ENCODE measurements around the gene TOM1L2.

Gene TOM1L2

DNA sequence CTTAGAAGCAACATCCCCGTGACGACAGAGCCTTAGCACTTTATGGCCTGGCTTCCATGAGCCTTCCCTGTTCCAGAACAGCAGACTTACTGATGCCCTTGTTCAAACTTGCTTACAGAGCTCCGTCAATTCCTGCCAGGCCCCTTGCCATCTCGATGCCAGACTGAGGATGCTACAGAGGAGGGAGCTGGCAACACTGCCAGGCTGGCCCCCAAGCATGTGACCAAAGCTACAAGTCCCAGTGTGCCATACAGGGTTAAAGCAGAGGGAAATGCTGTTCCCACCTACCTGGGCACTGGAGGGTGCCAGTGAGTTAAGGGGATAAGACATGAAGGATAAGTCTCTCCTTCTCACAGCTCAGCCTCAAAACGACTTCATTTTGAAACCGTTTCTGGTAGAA, 102.0 kb downstream of the TOM1L2 start:
- no peak for TF ChIP-seq ZBTB7A (IDR thresholded peaks at IDR 0.05; ENCODE audit: low read depth)
- no peak for TF ChIP-seq TAF1 (IDR thresholded peaks at IDR 0.05; ENCODE audit: low read depth)
- TF ChIP-seq, protein P1, sequence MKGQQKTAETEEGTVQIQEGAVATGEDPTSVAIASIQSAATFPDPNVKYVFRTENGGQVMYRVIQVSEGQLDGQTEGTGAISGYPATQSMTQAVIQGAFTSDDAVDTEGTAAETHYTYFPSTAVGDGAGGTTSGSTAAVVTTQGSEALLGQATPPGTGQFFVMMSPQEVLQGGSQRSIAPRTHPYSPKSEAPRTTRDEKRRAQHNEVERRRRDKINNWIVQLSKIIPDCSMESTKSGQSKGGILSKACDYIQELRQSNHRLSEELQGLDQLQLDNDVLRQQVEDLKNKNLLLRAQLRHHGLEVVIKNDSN (IDR thresholded peaks at IDR 0.05), result no peak
- no peak for TF ChIP-seq TCF12 (IDR thresholded peaks at IDR 0.05; ENCODE audit: low read depth)
- no peak for TF ChIP-seq EP300 (IDR thresholded peaks at IDR 0.05; ENCODE audit: borderline replicate concordance)
- TF ChIP-seq CREB1 (IDR thresholded peaks at IDR 0.05; ENCODE audit: low read depth), result no peak
- no peak for TF ChIP-seq YY1 (IDR thresholded peaks at IDR 0.05; ENCODE audit: low read depth)
- no peak for TF ChIP-seq CEBPB (IDR thresholded peaks at IDR 0.05)
- no peak for TF ChIP-seq TEAD4 (IDR thresholded peaks at IDR 0.05)
- TF ChIP-seq RAD21 (IDR thresholded peaks at IDR 0.05; ENCODE audit: low read depth), result no peak

DNA sequence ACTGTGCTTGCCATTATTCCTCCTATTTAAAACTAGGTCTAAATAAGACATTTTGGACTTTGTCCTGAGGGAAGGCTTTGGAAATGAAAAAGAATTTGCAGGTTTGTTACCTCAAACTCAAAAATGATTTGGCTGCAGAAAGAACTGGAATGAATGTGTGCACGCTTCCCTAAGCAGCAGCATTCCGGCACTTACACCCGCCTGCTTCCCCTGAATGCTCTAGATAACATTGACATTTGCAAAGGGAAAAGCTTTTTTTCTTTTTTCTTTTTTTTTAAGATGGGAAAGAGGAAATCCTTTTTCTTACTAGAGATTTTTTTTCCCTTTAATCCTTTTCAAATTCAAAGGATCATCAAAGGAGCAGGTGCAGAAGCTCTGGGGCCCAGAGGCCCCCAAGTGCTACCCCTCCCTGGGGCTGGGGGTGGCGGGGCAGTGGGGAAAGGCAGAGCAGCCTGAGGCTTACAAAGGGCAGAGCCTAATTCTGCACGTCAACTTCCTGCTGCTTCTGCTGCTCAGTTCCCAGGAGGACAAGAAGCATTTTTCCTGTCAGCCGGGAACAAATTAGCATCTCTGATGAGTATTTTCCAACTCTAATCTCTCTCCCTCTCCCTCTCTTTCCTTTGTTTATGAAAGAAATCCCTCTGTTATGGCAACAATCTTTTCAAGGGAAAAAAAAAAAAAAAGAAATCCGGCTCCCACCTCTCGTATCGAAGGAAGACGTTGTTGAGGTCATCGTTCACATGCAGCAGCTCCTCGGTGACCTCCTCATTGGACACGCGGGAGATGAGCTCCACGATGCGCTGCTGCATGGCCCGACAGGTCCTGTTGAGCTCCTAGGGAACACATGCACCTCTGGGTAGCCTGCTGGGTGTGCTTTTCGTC, 103.3 kb downstream of the TOM1L2 start:
- TF ChIP-seq TAF1 (IDR thresholded peaks at IDR 0.05; ENCODE audit: low read depth), result no peak
- TF ChIP-seq, protein P2, sequence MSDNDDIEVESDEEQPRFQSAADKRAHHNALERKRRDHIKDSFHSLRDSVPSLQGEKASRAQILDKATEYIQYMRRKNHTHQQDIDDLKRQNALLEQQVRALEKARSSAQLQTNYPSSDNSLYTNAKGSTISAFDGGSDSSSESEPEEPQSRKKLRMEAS (IDR thresholded peaks at IDR 0.05), result no peak
- no peak for TF ChIP-seq CREB1 (IDR thresholded peaks at IDR 0.05; ENCODE audit: low read depth)
- TF ChIP-seq CEBPB (IDR thresholded peaks at IDR 0.05), result no peak
- TF ChIP-seq NFIC (IDR thresholded peaks at IDR 0.05), result no peak
- TF ChIP-seq, protein P3, sequence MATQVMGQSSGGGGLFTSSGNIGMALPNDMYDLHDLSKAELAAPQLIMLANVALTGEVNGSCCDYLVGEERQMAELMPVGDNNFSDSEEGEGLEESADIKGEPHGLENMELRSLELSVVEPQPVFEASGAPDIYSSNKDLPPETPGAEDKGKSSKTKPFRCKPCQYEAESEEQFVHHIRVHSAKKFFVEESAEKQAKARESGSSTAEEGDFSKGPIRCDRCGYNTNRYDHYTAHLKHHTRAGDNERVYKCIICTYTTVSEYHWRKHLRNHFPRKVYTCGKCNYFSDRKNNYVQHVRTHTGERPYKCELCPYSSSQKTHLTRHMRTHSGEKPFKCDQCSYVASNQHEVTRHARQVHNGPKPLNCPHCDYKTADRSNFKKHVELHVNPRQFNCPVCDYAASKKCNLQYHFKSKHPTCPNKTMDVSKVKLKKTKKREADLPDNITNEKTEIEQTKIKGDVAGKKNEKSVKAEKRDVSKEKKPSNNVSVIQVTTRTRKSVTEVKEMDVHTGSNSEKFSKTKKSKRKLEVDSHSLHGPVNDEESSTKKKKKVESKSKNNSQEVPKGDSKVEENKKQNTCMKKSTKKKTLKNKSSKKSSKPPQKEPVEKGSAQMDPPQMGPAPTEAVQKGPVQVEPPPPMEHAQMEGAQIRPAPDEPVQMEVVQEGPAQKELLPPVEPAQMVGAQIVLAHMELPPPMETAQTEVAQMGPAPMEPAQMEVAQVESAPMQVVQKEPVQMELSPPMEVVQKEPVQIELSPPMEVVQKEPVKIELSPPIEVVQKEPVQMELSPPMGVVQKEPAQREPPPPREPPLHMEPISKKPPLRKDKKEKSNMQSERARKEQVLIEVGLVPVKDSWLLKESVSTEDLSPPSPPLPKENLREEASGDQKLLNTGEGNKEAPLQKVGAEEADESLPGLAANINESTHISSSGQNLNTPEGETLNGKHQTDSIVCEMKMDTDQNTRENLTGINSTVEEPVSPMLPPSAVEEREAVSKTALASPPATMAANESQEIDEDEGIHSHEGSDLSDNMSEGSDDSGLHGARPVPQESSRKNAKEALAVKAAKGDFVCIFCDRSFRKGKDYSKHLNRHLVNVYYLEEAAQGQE (IDR thresholded peaks at IDR 0.05; ENCODE audit: low read depth), result no peak
- TF ChIP-seq TEAD4 (IDR thresholded peaks at IDR 0.05), result no peak
- TF ChIP-seq EGR1 (IDR thresholded peaks at IDR 0.05), result no peak
- TF ChIP-seq, protein P1 (IDR thresholded peaks at IDR 0.05), result no peak
- no peak for TF ChIP-seq RAD21 (IDR thresholded peaks at IDR 0.05; ENCODE audit: low read depth)

DNA sequence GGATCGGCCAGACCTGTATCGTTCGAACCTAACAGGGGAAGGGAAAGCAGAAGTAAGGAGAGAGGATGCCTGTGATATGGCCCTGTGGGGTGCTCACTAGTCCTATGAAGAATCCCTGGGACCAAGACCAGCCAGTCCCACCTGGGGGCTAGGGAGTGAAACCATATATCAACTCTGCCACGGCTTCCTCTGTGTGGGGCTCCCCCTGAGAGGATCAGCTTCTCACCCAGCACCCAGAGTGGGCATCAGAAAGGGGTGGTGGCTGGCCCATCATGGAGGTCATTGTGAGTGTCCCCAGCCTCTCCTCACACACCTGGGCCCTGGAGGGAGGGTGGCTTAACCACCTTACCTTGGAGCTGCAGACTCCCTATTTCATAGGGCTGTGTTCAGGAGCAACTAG, 105.3 kb downstream of the TOM1L2 start:
- TF ChIP-seq RAD21 (IDR thresholded peaks at IDR 0.05; ENCODE audit: low read depth) (no peak), CREB1 (IDR thresholded peaks at IDR 0.05; ENCODE audit: low read depth) (no peak), CEBPB (IDR thresholded peaks at IDR 0.05) (no peak), TAF1 (IDR thresholded peaks at IDR 0.05; ENCODE audit: low read depth) (no peak), EGR1 (IDR thresholded peaks at IDR 0.05) (no peak), FOXM1 (IDR thresholded peaks at IDR 0.05; ENCODE audit: borderline replicate concordance, low read depth) (no peak)
- TF ChIP-seq, protein P2 (IDR thresholded peaks at IDR 0.05), result no peak

DNA sequence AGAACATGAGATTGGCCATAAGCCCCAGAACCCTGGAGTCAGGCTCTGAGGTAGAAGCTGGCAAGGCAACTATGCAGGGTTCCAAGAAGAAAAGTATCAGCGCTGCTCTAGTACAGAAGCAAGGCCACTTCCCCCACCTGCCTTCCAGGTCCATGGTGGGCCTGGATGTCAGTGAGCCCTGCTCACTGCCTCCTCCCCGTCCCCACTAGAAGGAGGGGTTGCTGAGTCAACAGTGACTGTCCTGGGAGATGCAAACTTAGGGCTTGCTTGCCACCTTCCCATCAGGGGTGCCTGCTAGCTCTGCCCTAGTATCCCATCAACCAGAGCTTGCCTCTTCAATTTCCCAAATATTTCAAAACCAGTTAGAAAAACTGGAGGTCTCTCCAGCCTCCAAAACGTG, 105.8 kb downstream of the TOM1L2 start:
- TF ChIP-seq, protein P1 (IDR thresholded peaks at IDR 0.05), result no peak
- no peak for TF ChIP-seq NFIC (IDR thresholded peaks at IDR 0.05)
- TF ChIP-seq EP300 (IDR thresholded peaks at IDR 0.05; ENCODE audit: borderline replicate concordance), result no peak
- no peak for TF ChIP-seq YY1 (IDR thresholded peaks at IDR 0.05; ENCODE audit: low read depth)
- TF ChIP-seq TEAD4 (IDR thresholded peaks at IDR 0.05), result no peak
- no peak for TF ChIP-seq ZBTB7A (IDR thresholded peaks at IDR 0.05; ENCODE audit: low read depth)
- TF ChIP-seq, protein P2 (IDR thresholded peaks at IDR 0.05), result no peak
- TF ChIP-seq FOXM1 (IDR thresholded peaks at IDR 0.05; ENCODE audit: borderline replicate concordance, low read depth), result no peak
- no peak for TF ChIP-seq EGR1 (IDR thresholded peaks at IDR 0.05)
- TF ChIP-seq CEBPB (IDR thresholded peaks at IDR 0.05), result no peak
- no peak for TF ChIP-seq CREB1 (IDR thresholded peaks at IDR 0.05; ENCODE audit: low read depth)
- TF ChIP-seq TAF1 (IDR thresholded peaks at IDR 0.05; ENCODE audit: low read depth), result no peak
- TF ChIP-seq RAD21 (IDR thresholded peaks at IDR 0.05; ENCODE audit: low read depth), result no peak
- no peak for TF ChIP-seq TCF12 (IDR thresholded peaks at IDR 0.05; ENCODE audit: low read depth)
- TF ChIP-seq, protein P3 (IDR thresholded peaks at IDR 0.05; ENCODE audit: low read depth), result no peak

DNA sequence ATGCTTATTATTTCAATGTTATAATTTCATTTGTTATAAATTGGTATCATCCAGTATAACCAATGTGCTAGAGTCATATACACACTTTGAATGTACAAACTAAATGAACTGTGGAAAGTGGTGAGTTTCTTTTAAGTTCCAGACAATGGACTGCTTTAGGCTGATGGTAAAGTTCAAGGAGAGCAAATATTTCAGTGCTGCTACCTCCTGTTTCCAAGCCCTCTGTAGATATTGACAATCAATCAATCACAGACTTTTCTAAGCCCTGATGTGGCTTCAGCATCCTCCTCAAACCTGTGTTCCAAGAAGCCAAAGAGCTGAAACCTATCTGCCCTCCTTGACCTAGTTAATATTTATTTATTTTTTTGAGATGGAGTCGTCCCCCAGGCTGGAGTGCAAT, 107.2 kb downstream of the TOM1L2 start:
- TF ChIP-seq, protein P3 (IDR thresholded peaks at IDR 0.05; ENCODE audit: low read depth), result no peak
- TF ChIP-seq NFIC (IDR thresholded peaks at IDR 0.05) (no peak), TEAD4 (IDR thresholded peaks at IDR 0.05) (no peak)

Data from Ishikawa (cell line).